Right atrium auricular region (tissue), 2 donors: ENCODE measurements around the gene CSK. TPM values are rescaled to one million over a fixed set of nuclear protein-coding genes. Genes with fewer than 3 reads are reported as not detected.

Experiments
- DNase-seq: peaks from one replicate; pipeline ENCODE4 v3.0.0-alpha.2; 2019; ENCODE audit warnings: low spot score
- H3K27ac ChIP-seq, 2 donors: fragments of 200-600 bp; sonication (generic); 1 replicate in 1 of 2; 2 replicates in 1 of 2; pipeline ENCODE4 v1.5.1; 2016 to 2019
- H3K27me3 ChIP-seq, 2 donors: fragments of 200-600 bp; sonication (generic); one replicate each; pipeline versions ENCODE4 v1.5.1 to v1.6.0; 2017 to 2019
- H3K36me3 ChIP-seq: fragments of 200-600 bp; sonication (generic); one replicate; pipeline ENCODE4 v1.5.1; 2016
- H3K4me1 ChIP-seq, 2 donors: fragments of 200-600 bp; sonication (generic); one replicate each; pipeline versions ENCODE4 v1.5.1 to v1.6.0; 2017 to 2019
- H3K4me3 ChIP-seq, 2 donors: fragments of 200-600 bp; sonication (generic); 1 replicate in 1 of 2; 2 replicates in 1 of 2; pipeline ENCODE4 v1.5.1; 2017 to 2019; ENCODE audit warnings: mild to moderate bottlenecking in 1 of 2, moderate library complexity in 1 of 2
- H3K9me3 ChIP-seq, 2 donors: fragments of 200-600 bp; sonication (generic); one replicate each; pipeline ENCODE4 v1.5.1; 2019
- CTCF ChIP-seq, 2 donors: fragments of 200-600 bp; sonication (generic); IDR thresholded peaks; one replicate each; pipeline ENCODE4 v1.5.1; 2019; ENCODE audit warnings: antibody characterized with exemption in 2 of 2
- total RNA-seq, 2 donors: library from RNA; depleted of rRNA; stranded (reverse); fragments of >200 nt; gene quantifications; one replicate each; pipeline ENCODE4 v1.1.0, GENCODE V29; 2016

The CSK gene
- total RNA-seq, 2 donors from 2014 or later: 25.6 to 26.8 TPM

- peak in 1 of 2 donors; percentile 56 for TF ChIP-seq CTCF (IDR thresholded peaks at IDR 0.05)
- no peak for DNase-seq
These were observed 35.5 kb downstream of the CSK start for GRCh38 chr15:74817370-74817737.

GRCh38 chr15:74820056-74820455 is 38.2 kb downstream of the CSK start:
- Histone ChIP-seq H3K4me3 (no peak overlapping the region), H3K27ac (peak overlapping the region; percentile 81 to 83), H3K4me1 (peaks cover 0 to 53% of the 10 kb centered on the region in 2 donors), H3K27me3 (no peaks in the 10 kb centered on the region), H3K9me3 (no peaks in the 10 kb centered on the region), H3K36me3 (no peaks in the 10 kb centered on the region)
- DNase-seq: no peak
- no peak for TF ChIP-seq CTCF (IDR thresholded peaks at IDR 0.05)

More at GRCh38 chr15:74817370-74817737, 35.5 kb downstream of the CSK start:
- H3K9me3 ChIP-seq: no peaks in the 10 kb centered on the region
- peaks cover 0 to 53% of the 10 kb centered on the region in 2 donors for H3K4me1 ChIP-seq
- no peaks in the 10 kb centered on the region for H3K36me3 ChIP-seq
- no peak overlapping the region for H3K4me3 ChIP-seq
- H3K27me3 ChIP-seq: no peaks in the 10 kb centered on the region
- H3K27ac ChIP-seq: peak overlapping the region; percentile 83 to 86

GRCh38 chr15:74821091-74821789 is 39.4 kb downstream of the CSK start:
- peak overlapping the region; percentile 81 to 83 for H3K27ac ChIP-seq
- no peak for TF ChIP-seq CTCF (IDR thresholded peaks at IDR 0.05)
- H3K4me1 ChIP-seq: peaks cover 0 to 44% of the 10 kb centered on the region in 2 donors
- no peaks in the 10 kb centered on the region for H3K27me3 ChIP-seq
- no peak overlapping the region for H3K4me3 ChIP-seq
- H3K9me3 ChIP-seq: no peaks in the 10 kb centered on the region
- no peaks in the 10 kb centered on the region for H3K36me3 ChIP-seq
- no peak for DNase-seq

- Histone ChIP-seq H3K27me3 (no peaks in the 10 kb centered on the region), H3K9me3 (no peaks in the 10 kb centered on the region), H3K4me3 (no peak overlapping the region), H3K36me3 (no peaks in the 10 kb centered on the region), H3K4me1 (peaks cover 0 to 44% of the 10 kb centered on the region in 2 donors), H3K27ac (peak overlapping the region; percentile 81 to 83)
- TF ChIP-seq CTCF (IDR thresholded peaks at IDR 0.05): no peak
- DNase-seq: no peak
These were observed 39.9 kb downstream of the CSK start for GRCh38 chr15:74821790-74822158.

- no peak for DNase-seq
- Histone ChIP-seq H3K27ac (peak overlapping the region; percentile 81 to 83), H3K36me3 (no peaks in the 10 kb centered on the region), H3K9me3 (no peaks in the 10 kb centered on the region), H3K27me3 (no peaks in the 10 kb centered on the region), H3K4me3 (no peak overlapping the region), H3K4me1 (peaks cover 0 to 40% of the 10 kb centered on the region in 2 donors)
- no peak for TF ChIP-seq CTCF (IDR thresholded peaks at IDR 0.05)
These were observed 40.4 kb downstream of the CSK start for GRCh38 chr15:74822233-74822632.

GRCh38 chr15:74823324-74823723 is 41.4 kb downstream of the CSK start:
- no peak for DNase-seq
- no peaks in the 10 kb centered on the region for H3K36me3 ChIP-seq
- H3K4me1 ChIP-seq: peaks cover 0 to 32% of the 10 kb centered on the region in 2 donors
- no peaks in the 10 kb centered on the region for H3K9me3 ChIP-seq
- H3K4me3 ChIP-seq: no peak overlapping the region
- no peak for TF ChIP-seq CTCF (IDR thresholded peaks at IDR 0.05)
- H3K27ac ChIP-seq: no peak overlapping the region
- H3K27me3 ChIP-seq: no peaks in the 10 kb centered on the region
